HEK293 (cell line): ENCODE measurements around the gene LMO7.

Experiments
- HOXA7 ChIP-seq: sonication (generic); formaldehyde crosslinking; IDR thresholded peaks from 2 replicates; pipeline ENCODE4 v1.8.1; 2022; ENCODE audit warnings: missing genetic modification reagents, borderline replicate concordance
- KLF10 ChIP-seq: fragments of 450-650 bp; IDR thresholded peaks from 2 replicates; pipeline ENCODE4 v1.5.1; 2018; ENCODE audit warnings: missing biosample characterization, mild to moderate bottlenecking, missing genetic modification characterization
- MEIS1 ChIP-seq: sonication (generic); formaldehyde crosslinking; IDR thresholded peaks from 2 replicates; pipeline ENCODE4 v1.8.1; 2022; ENCODE audit warnings: missing genetic modification reagents, mild to moderate bottlenecking, borderline replicate concordance
- MYNN ChIP-seq: fragments of 450-650 bp; formaldehyde crosslinking; IDR thresholded peaks from 2 replicates; pipeline ENCODE4 v1.5.1; 2016; ENCODE audit warnings: missing biosample characterization, missing genetic modification characterization, borderline replicate concordance
- OVOL3 ChIP-seq: fragments of 450-650 bp; formaldehyde crosslinking; IDR thresholded peaks from 2 replicates; pipeline ENCODE4 v1.5.1; 2016; ENCODE audit warnings: missing biosample characterization, missing genetic modification characterization
- PRDM1 ChIP-seq: fragments of 450-650 bp; formaldehyde crosslinking; IDR thresholded peaks from 2 replicates; pipeline ENCODE4; 2016; ENCODE audit warnings: missing biosample characterization, missing genetic modification characterization
- SALL2 ChIP-seq: fragments of 450-650 bp; formaldehyde crosslinking; IDR thresholded peaks from 2 replicates; pipeline ENCODE4 v1.5.0; 2017; ENCODE audit warnings: missing biosample characterization, mild to moderate bottlenecking, missing genetic modification characterization, borderline replicate concordance
- SCRT2 ChIP-seq: fragments of 450-650 bp; formaldehyde crosslinking; IDR thresholded peaks from 2 replicates; pipeline ENCODE4 v1.5.1; 2016; ENCODE audit warnings: missing biosample characterization, missing genetic modification characterization
- ZNF184 ChIP-seq: fragments of 450-650 bp; IDR thresholded peaks from 2 replicates; pipeline ENCODE4 v1.5.1; 2018; ENCODE audit warnings: missing biosample characterization, mild to moderate bottlenecking, missing genetic modification characterization
- ZNF19 ChIP-seq: fragments of 450-650 bp; formaldehyde crosslinking; IDR thresholded peaks from 2 replicates; pipeline ENCODE4; 2016; ENCODE audit warnings: missing biosample characterization, missing genetic modification characterization, low read depth
- ZNF221 ChIP-seq: fragments of 450-650 bp; formaldehyde crosslinking; IDR thresholded peaks from 2 replicates; pipeline ENCODE4 v1.5.1; 2017; ENCODE audit warnings: missing biosample characterization, missing genetic modification characterization, borderline replicate concordance
- ZNF239 ChIP-seq: fragments of 450-650 bp; formaldehyde crosslinking; IDR thresholded peaks from 2 replicates; pipeline ENCODE4 v1.5.1; 2016; ENCODE audit warnings: missing biosample characterization, missing genetic modification characterization
- ZNF354C ChIP-seq: fragments of 450-650 bp; formaldehyde crosslinking; IDR thresholded peaks from 2 replicates; pipeline ENCODE4 v1.5.1; 2016; ENCODE audit warnings: missing biosample characterization, missing genetic modification characterization, low read depth, borderline replicate concordance
- ZNF48 ChIP-seq: fragments of 450-650 bp; formaldehyde crosslinking; IDR thresholded peaks from 2 replicates; pipeline ENCODE4 v1.5.1; 2016; ENCODE audit warnings: missing biosample characterization, missing genetic modification characterization
- ZNF488 ChIP-seq: fragments of 450-650 bp; formaldehyde crosslinking; IDR thresholded peaks from 2 replicates; pipeline ENCODE4 v1.5.1; 2016; ENCODE audit warnings: missing biosample characterization, missing genetic modification characterization
- ZNF571 ChIP-seq: fragments of 450-650 bp; formaldehyde crosslinking; IDR thresholded peaks from 2 replicates; pipeline ENCODE4 v1.5.0; 2017; ENCODE audit warnings: missing biosample characterization, missing genetic modification characterization
- ZNF600 ChIP-seq: fragments of 450-650 bp; formaldehyde crosslinking; IDR thresholded peaks from 2 replicates; pipeline ENCODE4 v1.5.1; 2016; ENCODE audit warnings: missing biosample characterization, missing genetic modification characterization
- ZNF626 ChIP-seq: fragments of 450-650 bp; sonication (Bioruptor Pico); formaldehyde crosslinking; IDR thresholded peaks from 2 replicates; pipeline ENCODE4 v1.5.1; 2018; ENCODE audit warnings: missing biosample characterization, missing genetic modification characterization, inconsistent platforms
- ZNF654 ChIP-seq: fragments of 450-650 bp; formaldehyde crosslinking; IDR thresholded peaks from 2 replicates; pipeline ENCODE4 v1.5.1; 2016; ENCODE audit warnings: low read depth, missing biosample characterization, missing genetic modification characterization
- ZNF670 ChIP-seq: fragments of 450-650 bp; formaldehyde crosslinking; IDR thresholded peaks from 2 replicates; pipeline ENCODE4 v1.5.1; 2016; ENCODE audit warnings: missing biosample characterization, missing genetic modification characterization, low read depth
- ZNF76 ChIP-seq: fragments of 450-650 bp; formaldehyde crosslinking; IDR thresholded peaks from 2 replicates; pipeline ENCODE4; 2016; ENCODE audit warnings: low read depth, missing biosample characterization, missing genetic modification characterization, borderline replicate concordance
- ZNF785 ChIP-seq: fragments of 450-650 bp; formaldehyde crosslinking; IDR thresholded peaks from 2 replicates; pipeline ENCODE4 v1.5.1; 2016; ENCODE audit warnings: missing biosample characterization, missing genetic modification characterization
- ZNF843 ChIP-seq: fragments of 450-650 bp; formaldehyde crosslinking; IDR thresholded peaks from 2 replicates; pipeline ENCODE4 v1.5.1; 2016; ENCODE audit warnings: missing biosample characterization, missing genetic modification characterization
- ZSCAN18 ChIP-seq: fragments of 450-650 bp; formaldehyde crosslinking; IDR thresholded peaks from 2 replicates; pipeline ENCODE4 v1.5.1; 2016; ENCODE audit warnings: missing biosample characterization, missing genetic modification characterization
- ZSCAN23 ChIP-seq: fragments of 450-650 bp; formaldehyde crosslinking; IDR thresholded peaks from 2 replicates; pipeline ENCODE4 v1.5.1; 2016; ENCODE audit warnings: missing biosample characterization, missing genetic modification characterization
- ZSCAN4 ChIP-seq: fragments of 450-650 bp; formaldehyde crosslinking; IDR thresholded peaks from 2 replicates; pipeline ENCODE4 v1.5.1; 2017; ENCODE audit warnings: missing biosample characterization, missing genetic modification characterization
- ZXDB ChIP-seq: fragments of 450-650 bp; formaldehyde crosslinking; IDR thresholded peaks from 2 replicates; pipeline ENCODE4 v1.5.1; 2016; ENCODE audit warnings: missing biosample characterization, missing genetic modification characterization
- TF ChIP-seq, protein P1 (sequence below): fragments of 450-650 bp; formaldehyde crosslinking; IDR thresholded peaks from 2 replicates; pipeline ENCODE4 v1.5.1; 2016; ENCODE audit warnings: missing biosample characterization, missing genetic modification characterization
- TF ChIP-seq, protein P2 (sequence below): fragments of 450-650 bp; formaldehyde crosslinking; IDR thresholded peaks from 2 replicates; pipeline ENCODE4 v1.5.1; 2016; ENCODE audit warnings: missing biosample characterization, missing genetic modification characterization
- TF ChIP-seq, protein P3 (sequence below): fragments of 450-650 bp; formaldehyde crosslinking; IDR thresholded peaks from 2 replicates; pipeline ENCODE4 v1.5.1; 2016; ENCODE audit warnings: missing biosample characterization, missing genetic modification characterization
- TF ChIP-seq, protein P4 (sequence below): fragments of 450-650 bp; formaldehyde crosslinking; IDR thresholded peaks from 2 replicates; pipeline ENCODE4 v1.5.1; 2017; ENCODE audit warnings: missing biosample characterization, missing genetic modification characterization

LMO7 gene

GRCh38 chr13:75904012-75904411 lies 267.9 kb downstream of the LMO7 start (continued):
- TF ChIP-seq, protein P1, sequence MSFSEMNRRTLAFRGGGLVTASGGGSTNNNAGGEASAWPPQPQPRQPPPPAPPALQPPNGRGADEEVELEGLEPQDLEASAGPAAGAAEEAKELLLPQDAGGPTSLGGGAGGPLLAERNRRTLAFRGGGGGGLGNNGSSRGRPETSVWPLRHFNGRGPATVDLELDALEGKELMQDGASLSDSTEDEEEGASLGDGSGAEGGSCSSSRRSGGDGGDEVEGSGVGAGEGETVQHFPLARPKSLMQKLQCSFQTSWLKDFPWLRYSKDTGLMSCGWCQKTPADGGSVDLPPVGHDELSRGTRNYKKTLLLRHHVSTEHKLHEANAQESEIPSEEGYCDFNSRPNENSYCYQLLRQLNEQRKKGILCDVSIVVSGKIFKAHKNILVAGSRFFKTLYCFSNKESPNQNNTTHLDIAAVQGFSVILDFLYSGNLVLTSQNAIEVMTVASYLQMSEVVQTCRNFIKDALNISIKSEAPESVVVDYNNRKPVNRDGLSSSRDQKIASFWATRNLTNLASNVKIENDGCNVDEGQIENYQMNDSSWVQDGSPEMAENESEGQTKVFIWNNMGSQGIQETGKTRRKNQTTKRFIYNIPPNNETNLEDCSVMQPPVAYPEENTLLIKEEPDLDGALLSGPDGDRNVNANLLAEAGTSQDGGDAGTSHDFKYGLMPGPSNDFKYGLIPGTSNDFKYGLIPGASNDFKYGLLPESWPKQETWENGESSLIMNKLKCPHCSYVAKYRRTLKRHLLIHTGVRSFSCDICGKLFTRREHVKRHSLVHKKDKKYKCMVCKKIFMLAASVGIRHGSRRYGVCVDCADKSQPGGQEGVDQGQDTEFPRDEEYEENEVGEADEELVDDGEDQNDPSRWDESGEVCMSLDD: no peak
- TF ChIP-seq SALL2 (tag by site-specific recombination) (no peak), PRDM1 (tag by site-specific recombination) (no peak), ZNF19 (0 out of 2 replicates have a peak, but pooled peaks have one; percentile 20), MYNN (tag by site-specific recombination) (no peak), OVOL3 (tag by site-specific recombination) (peak; percentile 85), ZSCAN4 (tag by site-specific recombination) (no peak), ZNF785 (tag by site-specific recombination) (no peak), ZXDB (tag by site-specific recombination) (peak; percentile 96), ZNF354C (tag by site-specific recombination) (no peak), ZNF670 (tag by site-specific recombination) (no peak), ZNF571 (no peak), ZNF76 (tag by site-specific recombination) (no peak), SCRT2 (tag by site-specific recombination) (no peak), ZNF600 (tag by site-specific recombination) (no peak), ZNF843 (tag by site-specific recombination) (peak; percentile 100), ZNF488 (tag by site-specific recombination) (peak; percentile 69; the same call in 1 of the 2 replicates), ZNF48 (tag by site-specific recombination) (no peak), HOXA7 (CRISPR knock-in tag) (no peak), KLF10 (tag by site-specific recombination) (peak; percentile 53; the same call in 1 of the 2 replicates), ZNF184 (no peak), ZNF654 (tag by site-specific recombination) (no peak), ZSCAN23 (tag by site-specific recombination) (peak; percentile 75; the same call in 1 of the 2 replicates), MEIS1 (CRISPR knock-in tag) (no peak), ZNF626 (no peak), ZSCAN18 (tag by site-specific recombination) (no peak), ZNF221 (no peak), ZNF239 (tag by site-specific recombination) (no peak)
- TF ChIP-seq, protein P2, sequence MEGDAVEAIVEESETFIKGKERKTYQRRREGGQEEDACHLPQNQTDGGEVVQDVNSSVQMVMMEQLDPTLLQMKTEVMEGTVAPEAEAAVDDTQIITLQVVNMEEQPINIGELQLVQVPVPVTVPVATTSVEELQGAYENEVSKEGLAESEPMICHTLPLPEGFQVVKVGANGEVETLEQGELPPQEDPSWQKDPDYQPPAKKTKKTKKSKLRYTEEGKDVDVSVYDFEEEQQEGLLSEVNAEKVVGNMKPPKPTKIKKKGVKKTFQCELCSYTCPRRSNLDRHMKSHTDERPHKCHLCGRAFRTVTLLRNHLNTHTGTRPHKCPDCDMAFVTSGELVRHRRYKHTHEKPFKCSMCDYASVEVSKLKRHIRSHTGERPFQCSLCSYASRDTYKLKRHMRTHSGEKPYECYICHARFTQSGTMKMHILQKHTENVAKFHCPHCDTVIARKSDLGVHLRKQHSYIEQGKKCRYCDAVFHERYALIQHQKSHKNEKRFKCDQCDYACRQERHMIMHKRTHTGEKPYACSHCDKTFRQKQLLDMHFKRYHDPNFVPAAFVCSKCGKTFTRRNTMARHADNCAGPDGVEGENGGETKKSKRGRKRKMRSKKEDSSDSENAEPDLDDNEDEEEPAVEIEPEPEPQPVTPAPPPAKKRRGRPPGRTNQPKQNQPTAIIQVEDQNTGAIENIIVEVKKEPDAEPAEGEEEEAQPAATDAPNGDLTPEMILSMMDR (tag by site-specific recombination): no peak
- TF ChIP-seq, protein P3, sequence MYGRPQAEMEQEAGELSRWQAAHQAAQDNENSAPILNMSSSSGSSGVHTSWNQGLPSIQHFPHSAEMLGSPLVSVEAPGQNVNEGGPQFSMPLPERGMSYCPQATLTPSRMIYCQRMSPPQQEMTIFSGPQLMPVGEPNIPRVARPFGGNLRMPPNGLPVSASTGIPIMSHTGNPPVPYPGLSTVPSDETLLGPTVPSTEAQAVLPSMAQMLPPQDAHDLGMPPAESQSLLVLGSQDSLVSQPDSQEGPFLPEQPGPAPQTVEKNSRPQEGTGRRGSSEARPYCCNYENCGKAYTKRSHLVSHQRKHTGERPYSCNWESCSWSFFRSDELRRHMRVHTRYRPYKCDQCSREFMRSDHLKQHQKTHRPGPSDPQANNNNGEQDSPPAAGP (tag by site-specific recombination): no peak
- TF ChIP-seq, protein P4, sequence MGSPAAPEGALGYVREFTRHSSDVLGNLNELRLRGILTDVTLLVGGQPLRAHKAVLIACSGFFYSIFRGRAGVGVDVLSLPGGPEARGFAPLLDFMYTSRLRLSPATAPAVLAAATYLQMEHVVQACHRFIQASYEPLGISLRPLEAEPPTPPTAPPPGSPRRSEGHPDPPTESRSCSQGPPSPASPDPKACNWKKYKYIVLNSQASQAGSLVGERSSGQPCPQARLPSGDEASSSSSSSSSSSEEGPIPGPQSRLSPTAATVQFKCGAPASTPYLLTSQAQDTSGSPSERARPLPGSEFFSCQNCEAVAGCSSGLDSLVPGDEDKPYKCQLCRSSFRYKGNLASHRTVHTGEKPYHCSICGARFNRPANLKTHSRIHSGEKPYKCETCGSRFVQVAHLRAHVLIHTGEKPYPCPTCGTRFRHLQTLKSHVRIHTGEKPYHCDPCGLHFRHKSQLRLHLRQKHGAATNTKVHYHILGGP: peak; percentile 75
